Tibial artery (tissue), 4 donors: ENCODE results near the gene SBF2.
A peak's percentile ranks its signal among the peaks of the same experiment; 100 is the strongest.

Experiments
- DNase-seq, 2 donors: peaks; one replicate each; pipeline ENCODE4 v3.0.0-alpha.2; 2019
- H3K27ac ChIP-seq, 2 donors: fragments of 200-600 bp; sonication (generic) in 1 of 2; 1 replicate in 1 of 2; 2 replicates in 1 of 2; pipeline ENCODE4 v1.5.1; 2018 to 2019; ENCODE audit warnings: mild to moderate bottlenecking in 1 of 2
- H3K27me3 ChIP-seq, 2 donors: fragments of 200-600 bp; sonication (generic) in 1 of 2; one replicate each; pipeline versions ENCODE4 v1.5.1 to v1.6.0; 2016 to 2019
- H3K36me3 ChIP-seq, 3 donors: fragments of 200-600 bp; sonication (generic) in 2 of 3; one replicate each; pipeline ENCODE4 v1.5.1; 2016 to 2019; ENCODE audit warnings: mild to moderate bottlenecking in 2 of 3
- H3K4me1 ChIP-seq, 4 donors: fragments of 200-600 bp; sonication (generic) in 2 of 4; 1 replicate in 3 of 4; 2 replicates in 1 of 4; pipeline ENCODE4 v1.5.1; 2016 to 2019
- H3K4me3 ChIP-seq, 2 donors: fragments of 200-600 bp; sonication (generic) in 1 of 2; 1 replicate in 1 of 2; 2 replicates in 1 of 2; pipeline ENCODE4 v1.5.1; 2018 to 2019; ENCODE audit warnings: mild to moderate bottlenecking in 2 of 2
- H3K9me3 ChIP-seq, 3 donors: fragments of 200-600 bp; sonication (generic) in 1 of 3; one replicate each; pipeline ENCODE4 v1.5.1; 2016 to 2019
- CTCF ChIP-seq, 2 experiments: fragments of 200-600 bp in 1 of 2; fragments of 450-650 bp in 1 of 2; IDR thresholded peaks; one replicate each; pipeline ENCODE4 v1.5.1; 2017 to 2019; ENCODE audit warnings: antibody characterized with exemption in 2 of 2, mild to moderate bottlenecking in 1 of 2, moderate library complexity in 1 of 2
- intact Hi-C: fragments of 100-400 bp; cut with DNase I; formaldehyde crosslinking; loops from one replicate; pipeline ENCODE4 v1.15.0; 2023; ENCODE audit warnings: low total_unique reads

SBF2 gene

GRCh38 chr11:10314199-10315072, 20.4 kb upstream of the SBF2 start:
- intact Hi-C loops: no loop called here
- H3K27ac ChIP-seq: no peak overlapping the region
- no peaks in the 10 kb centered on the region for H3K9me3 ChIP-seq
- TF ChIP-seq CTCF (IDR thresholded peaks at IDR 0.05): no peak
- H3K4me3 ChIP-seq: no peak overlapping the region
- H3K27me3 ChIP-seq: no peaks in the 10 kb centered on the region
- H3K4me1 ChIP-seq: peaks cover 0 to 8% (median under 1%) of the 10 kb centered on the region in 4 donors
- DNase-seq: no peak
- H3K36me3 ChIP-seq: no peaks in the 10 kb centered on the region

DNA sequence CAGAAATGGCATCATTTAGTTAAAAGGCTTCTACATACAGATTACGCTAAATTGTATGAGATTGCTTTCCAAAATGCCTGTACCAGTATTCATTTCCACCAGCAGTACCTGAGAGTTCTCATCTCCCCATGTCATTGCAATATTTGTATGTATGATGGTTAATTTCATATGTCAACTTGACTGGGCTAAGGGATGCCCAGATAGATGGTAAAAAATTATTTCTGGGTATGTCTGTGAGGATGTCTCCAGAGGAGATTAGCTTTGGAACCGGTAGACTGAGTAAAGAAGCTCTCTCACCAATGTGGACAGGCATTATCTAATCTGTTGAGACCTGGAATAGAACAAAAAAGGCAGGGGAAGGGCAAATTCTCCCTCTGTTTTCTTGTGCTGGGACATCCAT, 17.8 kb upstream of the SBF2 start:
- no peaks in the 10 kb centered on the region for H3K27me3 ChIP-seq
- no peaks in the 10 kb centered on the region for H3K9me3 ChIP-seq
- no peaks in the 10 kb centered on the region for H3K36me3 ChIP-seq
- H3K27ac ChIP-seq: no peak overlapping the region
- intact Hi-C loops: no loop called here
- no peak overlapping the region for H3K4me3 ChIP-seq
- H3K4me1 ChIP-seq: peaks cover 0 to 30% (median 16%) of the 10 kb centered on the region in 4 donors
- TF ChIP-seq CTCF (IDR thresholded peaks at IDR 0.05): no peak
- DNase-seq: no peak

GRCh38 chr11:10310301-10310841, 16.4 kb upstream of the SBF2 start:
- Histone ChIP-seq H3K27me3 (no peaks in the 10 kb centered on the region), H3K9me3 (no peaks in the 10 kb centered on the region), H3K4me1 (peaks cover 0 to 39% (median 28%) of the 10 kb centered on the region in 4 donors), H3K27ac (peak overlapping the region; percentile 72 to 79), H3K4me3 (no peak overlapping the region), H3K36me3 (no peaks in the 10 kb centered on the region)
- TF ChIP-seq CTCF (IDR thresholded peaks at IDR 0.05): no peak
- DNase-seq: no peak
- intact Hi-C loops: no loop called here

- Histone ChIP-seq H3K36me3 (no peaks in the 10 kb centered on the region), H3K4me1 (peaks cover 0 to 45% (median 30%) of the 10 kb centered on the region in 4 donors), H3K9me3 (no peaks in the 10 kb centered on the region), H3K27me3 (no peaks in the 10 kb centered on the region), H3K4me3 (no peak overlapping the region), H3K27ac (peak overlapping the region; percentile 72 to 79)
- TF ChIP-seq CTCF (IDR thresholded peaks at IDR 0.05): no peak
- intact Hi-C loops: loop anchor here (5.0 kb wide), 3 partner anchors 102 to 552 kb away; no protein-coding TSS in a partner anchor
- peak; percentile 62 to 89 for DNase-seq
Observed at GRCh38 chr11:10309163-10310093, 15.4 kb upstream of the SBF2 start.

- DNase-seq: no peak
- Histone ChIP-seq H3K4me1 (peaks cover 0 to 56% (median 39%) of the 10 kb centered on the region in 4 donors), H3K9me3 (no peaks in the 10 kb centered on the region), H3K27me3 (no peaks in the 10 kb centered on the region), H3K36me3 (no peaks in the 10 kb centered on the region), H3K4me3 (peak overlapping the region; percentile 57 to 58), H3K27ac (peak overlapping the region; percentile 72 to 79)
- no peak for TF ChIP-seq CTCF (IDR thresholded peaks at IDR 0.05)
- intact Hi-C loops: loop anchor here (5.0 kb wide), 3 partner anchors 101 to 551 kb away; no protein-coding TSS in a partner anchor
Observed at GRCh38 chr11:10308201-10308954, 14.4 kb upstream of the SBF2 start.
